ENCODE data around the gene XAGE1B.

DNA sequence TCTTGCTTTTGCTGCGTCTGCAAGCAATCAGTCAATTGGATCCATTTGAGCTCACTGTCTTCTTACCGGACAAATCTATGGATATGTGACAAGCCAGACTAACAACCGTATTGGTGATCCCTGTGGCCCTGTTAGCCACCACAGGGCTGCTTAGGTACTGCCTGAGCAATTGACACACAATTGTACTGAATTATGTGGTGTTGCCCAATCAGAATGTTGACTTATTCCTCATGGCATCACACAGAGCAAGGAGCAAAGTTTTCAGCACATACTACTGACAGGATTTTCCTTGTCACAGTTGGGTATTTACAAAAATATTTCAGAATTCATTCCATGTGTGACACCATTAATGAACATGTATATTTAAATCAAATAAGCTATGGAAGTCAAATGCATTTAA is 41.3 kb upstream of the XAGE1B start:
- TF ChIP-seq, protein P1, sequence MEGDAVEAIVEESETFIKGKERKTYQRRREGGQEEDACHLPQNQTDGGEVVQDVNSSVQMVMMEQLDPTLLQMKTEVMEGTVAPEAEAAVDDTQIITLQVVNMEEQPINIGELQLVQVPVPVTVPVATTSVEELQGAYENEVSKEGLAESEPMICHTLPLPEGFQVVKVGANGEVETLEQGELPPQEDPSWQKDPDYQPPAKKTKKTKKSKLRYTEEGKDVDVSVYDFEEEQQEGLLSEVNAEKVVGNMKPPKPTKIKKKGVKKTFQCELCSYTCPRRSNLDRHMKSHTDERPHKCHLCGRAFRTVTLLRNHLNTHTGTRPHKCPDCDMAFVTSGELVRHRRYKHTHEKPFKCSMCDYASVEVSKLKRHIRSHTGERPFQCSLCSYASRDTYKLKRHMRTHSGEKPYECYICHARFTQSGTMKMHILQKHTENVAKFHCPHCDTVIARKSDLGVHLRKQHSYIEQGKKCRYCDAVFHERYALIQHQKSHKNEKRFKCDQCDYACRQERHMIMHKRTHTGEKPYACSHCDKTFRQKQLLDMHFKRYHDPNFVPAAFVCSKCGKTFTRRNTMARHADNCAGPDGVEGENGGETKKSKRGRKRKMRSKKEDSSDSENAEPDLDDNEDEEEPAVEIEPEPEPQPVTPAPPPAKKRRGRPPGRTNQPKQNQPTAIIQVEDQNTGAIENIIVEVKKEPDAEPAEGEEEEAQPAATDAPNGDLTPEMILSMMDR (IDR thresholded peaks at IDR 0.05), result no peak
- TF ChIP-seq EZH2phosphoT487 (IDR thresholded peaks at IDR 0.05) (no peak), EZH2 (IDR thresholded peaks at IDR 0.05) (no peak)
